Astrocyte of the cerebellum (primary cell): ENCODE results near the gene IFT25.
A peak's percentile ranks its signal among the peaks of the same experiment; 100 is the strongest.

Experiments
- DNase-seq: peaks from one replicate; pipeline ENCODE4 v3.0.0-alpha.2; 2011; ENCODE audit warnings: low read depth
- H3K4me3 ChIP-seq: 2 replicates; pipeline ENCODE4 v1.5.1; 2011; ENCODE audit warnings: mild to moderate bottlenecking, low read depth, low read length, moderate library complexity
- CTCF ChIP-seq: IDR thresholded peaks from 2 replicates; pipeline ENCODE4 v1.5.1; 2012; ENCODE audit warnings: low read length, low read depth, moderate library complexity, mild to moderate bottlenecking; ENCODE audit errors: missing control alignments
- in situ Hi-C: cut with HindIII; loops from 2 replicates; pipeline ENCODE4 v1.10.0; 2017; ENCODE audit warnings: low sequenced_read_pairs

The IFT25 gene

GRCh38 chr1:53967409-53968124 is 22.1 kb upstream of the IFT25 start:
- in situ Hi-C loops, result no loop called here
- no peak overlapping the region for H3K4me3 ChIP-seq
- TF ChIP-seq CTCF, result no peak
- DNase-seq, result no peak

GRCh38 chr1:53966794-53967193 is 21.3 kb upstream of the IFT25 start:
- no peak overlapping the region for H3K4me3 ChIP-seq
- in situ Hi-C loops, result no loop called here
- no peak for DNase-seq
- no peak for TF ChIP-seq CTCF

GRCh38 chr1:53964109-53964508 is 18.6 kb upstream of the IFT25 start:
- in situ Hi-C loops, result no loop called here
- TF ChIP-seq CTCF, result no peak
- H3K4me3 ChIP-seq, result no peak overlapping the region
- DNase-seq, result no peak

- in situ Hi-C loops, result no loop called here
- no peak for DNase-seq
- no peak for TF ChIP-seq CTCF
These were observed 18.0 kb upstream of the IFT25 start for GRCh38 chr1:53963460-53963859.

GRCh38 chr1:53962395-53962794 is 16.9 kb upstream of the IFT25 start:
- TF ChIP-seq CTCF, result no peak
- H3K4me3 ChIP-seq, result no peak overlapping the region
- in situ Hi-C loops, result no loop called here
- DNase-seq, result no peak

More at GRCh38 chr1:53963460-53963859, 18.0 kb upstream of the IFT25 start:
- no peak overlapping the region for H3K4me3 ChIP-seq

GRCh38 chr1:53959664-53960250 is 14.3 kb upstream of the IFT25 start:
- peak; percentile 28 for TF ChIP-seq CTCF
- no peak for DNase-seq
- in situ Hi-C loops, result no loop called here
- no peak overlapping the region for H3K4me3 ChIP-seq
